NCI-H2107 treated with DMSO at 0.1 percent for 48 hours (cell line): Measurements from ENCODE around the gene DEUP1.

Experiments used
- DNase-seq: peaks from one replicate; lab custom pipeline; 2025; ENCODE audit not compliant: unreplicated experiment; lab: John Stamatoyannopoulos, UW

The DEUP1 gene

GRCh38 chr11:93477684-93478234 lies 147.2 kb downstream of the DEUP1 start:
- DNase-seq, result no peak

- DNase-seq, result no peak
These were observed 148.3 kb downstream of the DEUP1 start for GRCh38 chr11:93478841-93479240.

DNA sequence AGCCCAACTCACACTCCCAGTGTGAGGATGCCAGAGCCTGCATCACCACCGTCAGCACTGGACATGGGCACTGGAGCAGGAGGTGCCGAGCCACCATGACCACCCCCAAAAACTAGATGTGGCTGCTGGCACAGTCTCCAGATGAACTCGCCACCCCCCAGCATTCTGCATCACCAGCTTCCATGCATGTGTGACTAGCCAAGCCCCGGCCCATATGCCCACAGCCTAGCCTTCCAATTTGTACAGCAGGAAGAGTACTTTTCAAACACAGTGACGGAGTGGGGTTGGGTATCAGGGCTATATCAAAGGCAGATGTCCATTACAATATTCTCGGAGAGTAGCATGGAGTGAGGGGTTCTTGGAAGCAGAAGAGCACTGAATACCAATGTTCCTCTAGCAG lies 149.7 kb downstream of the DEUP1 start:
- DNase-seq, result no peak

DNA sequence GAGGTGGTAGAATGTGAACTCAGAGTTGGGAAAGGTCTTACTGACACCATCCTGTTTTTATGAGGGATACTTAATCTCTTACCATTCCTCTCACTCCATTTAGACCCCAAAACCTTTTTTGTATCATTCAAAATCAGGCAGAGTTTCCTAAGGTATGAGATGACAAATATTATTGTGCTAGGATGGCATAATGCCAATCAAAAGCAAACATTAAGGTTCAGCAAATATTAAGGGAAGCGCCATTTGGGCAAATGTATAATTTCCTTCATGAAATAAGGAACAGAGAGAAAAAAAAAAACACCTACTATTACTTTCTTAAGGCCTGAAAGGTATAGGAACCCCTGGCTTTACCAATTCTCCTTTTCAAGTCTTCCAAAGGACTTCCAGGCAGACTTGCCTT lies 150.2 kb downstream of the DEUP1 start:
- DNase-seq, result no peak

DNA sequence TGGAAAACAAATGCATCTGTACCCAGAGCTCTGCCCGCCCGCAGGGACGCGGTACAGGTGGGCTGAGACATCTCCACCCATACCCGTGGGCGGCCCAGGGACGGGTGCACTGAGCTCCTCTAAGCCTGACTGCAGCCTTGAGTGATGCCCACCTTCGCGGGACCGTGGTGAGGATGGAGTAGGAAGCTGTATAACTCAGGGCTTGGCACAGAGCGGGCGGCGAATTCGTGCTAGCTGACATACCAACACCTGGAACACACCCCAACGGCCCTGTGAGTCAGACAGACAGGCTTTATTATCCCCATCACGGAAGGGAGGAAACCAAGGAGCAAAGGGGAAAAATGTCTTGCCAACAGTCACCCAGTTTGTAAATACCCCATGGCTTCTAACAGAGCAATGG lies 150.7 kb downstream of the DEUP1 start:
- no peak for DNase-seq

- DNase-seq, result no peak
These were observed 151.2 kb downstream of the DEUP1 start for GRCh38 chr11:93481696-93482095.

DNA sequence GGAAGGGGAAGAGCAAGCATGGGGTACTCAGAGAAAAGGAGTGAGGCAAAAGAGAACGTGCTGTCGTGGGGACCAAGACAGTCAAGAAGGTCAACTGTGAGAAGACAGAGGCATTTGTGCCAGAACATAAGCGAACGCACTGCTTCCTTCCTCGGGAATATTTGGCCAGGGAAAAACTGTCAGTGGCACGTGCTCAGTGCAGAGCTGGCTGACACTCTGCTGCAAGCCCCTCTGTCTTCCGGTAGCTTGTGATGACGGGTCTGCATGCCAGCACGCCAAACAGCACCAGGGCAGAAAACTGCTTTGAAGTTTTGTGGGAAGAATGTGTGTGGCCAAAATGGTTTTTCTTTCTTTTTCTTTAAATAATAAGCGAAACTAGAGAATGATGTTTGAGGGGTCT lies 152.0 kb downstream of the DEUP1 start:
- DNase-seq, result no peak

DNA sequence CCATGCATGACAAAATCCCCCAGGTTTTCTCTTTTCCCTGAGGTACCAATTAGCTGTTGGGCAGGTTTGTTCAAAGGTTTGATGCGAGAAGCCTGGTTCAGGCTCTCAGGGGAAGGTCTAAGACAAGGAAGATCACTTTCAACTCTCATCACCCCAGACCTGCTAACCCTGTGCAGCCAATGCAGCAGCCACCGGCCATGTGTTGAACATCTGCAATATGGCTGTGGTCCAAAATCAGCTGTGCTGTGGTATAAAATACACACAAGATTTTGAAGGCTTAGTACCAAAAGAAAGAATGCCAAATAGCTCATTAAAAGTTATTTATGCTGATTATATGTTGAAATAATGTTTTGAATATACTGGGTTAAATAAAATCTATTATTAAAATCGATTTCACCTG lies 154.2 kb downstream of the DEUP1 start:
- DNase-seq, result no peak

DNA sequence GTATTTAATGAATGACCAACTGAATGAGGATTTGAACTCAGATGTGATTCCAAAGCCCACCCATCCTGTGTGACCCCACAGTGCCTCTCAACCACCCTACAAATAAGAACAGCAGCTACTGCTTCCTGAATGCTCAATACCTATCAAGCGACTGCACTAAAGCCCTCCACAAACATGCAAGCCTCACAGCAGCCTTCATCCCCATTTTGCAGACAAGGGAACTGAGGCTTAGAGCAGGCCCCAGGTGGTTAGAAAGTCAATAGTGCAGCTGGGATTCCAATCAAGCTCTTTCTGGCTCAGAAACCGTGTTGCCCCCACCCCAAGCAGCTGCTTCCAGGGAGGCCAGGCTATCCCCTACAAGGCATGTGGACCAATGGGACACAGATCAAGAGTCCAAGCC lies 155.4 kb downstream of the DEUP1 start:
- DNase-seq, result no peak

GRCh38 chr11:93487032-93487483 lies 156.5 kb downstream of the DEUP1 start:
- peak; percentile 78 for DNase-seq
